K562 (cell line): Measurements from ENCODE around the gene PAQR4. TPM values are rescaled to one million over a fixed set of nuclear protein-coding genes. Genes with fewer than 3 reads are reported as not detected.

Experiments
- CHCHD3 ChIP-seq: fragments of 250-450 bp; sonication (Bioruptor Pico); IDR thresholded peaks from 2 replicates; pipeline ENCODE4 v2.1.2; 2022; ENCODE audit warnings: mild to moderate bottlenecking
- FOXA1 ChIP-seq: fragments of 450-650 bp; IDR thresholded peaks from 2 replicates; pipeline ENCODE4 v1.6.1; 2016; ENCODE audit warnings: mild to moderate bottlenecking, borderline replicate concordance
- GTF2A2 ChIP-seq: IDR thresholded peaks from 2 replicates; pipeline ENCODE4 v1.6.1; 2016; ENCODE audit warnings: mild to moderate bottlenecking, missing genetic modification characterization, missing compliant biosample characterization
- HIVEP1 ChIP-seq: fragments of 250-450 bp; sonication (Bioruptor Pico); IDR thresholded peaks from 2 replicates; pipeline ENCODE4 v1.4.0; 2020; ENCODE audit warnings: mild to moderate bottlenecking
- ILF3 ChIP-seq: fragments of 450-650 bp; IDR thresholded peaks from 2 replicates; pipeline ENCODE4 v1.6.1; 2018; ENCODE audit warnings: antibody characterized with exemption, mild to moderate bottlenecking, moderate library complexity, borderline replicate concordance
- SMARCA5 ChIP-seq: fragments of 450-650 bp; IDR thresholded peaks from 2 replicates; pipeline ENCODE4 v1.6.1; 2016
- SMARCC2 ChIP-seq: fragments of 450-650 bp; IDR thresholded peaks from 2 replicates; pipeline ENCODE4 v1.6.1; 2017; ENCODE audit warnings: antibody characterized with exemption, moderate library complexity, mild to moderate bottlenecking, low read depth
- TAF1 ChIP-seq: IDR thresholded peaks from 2 replicates; pipeline ENCODE4 v1.6.1; 2011; ENCODE audit warnings: mild to moderate bottlenecking, low read length, moderate library complexity; ENCODE audit not compliant: insufficient read depth, control insufficient read depth, severe bottlenecking; ENCODE audit errors: extremely low read depth
- TRIM24 ChIP-seq, 2 experiments: fragments of 450-650 bp; IDR thresholded peaks; 2 replicates each; pipeline ENCODE4 v1.6.1; 2016
- U2AF2 ChIP-seq: fragments of 200-400 bp; formaldehyde crosslinking; optimal IDR thresholded peaks from 2 replicates; pipeline ENCODE3; 2017; ENCODE audit warnings: low read depth, mild to moderate bottlenecking, low read length
- polyA plus RNA-seq, 8 experiments: library from polyadenylated mRNA; depleted of rRNA in 4 of 8; stranded (reverse) in 5 of 8; unstranded in 3 of 8; fragments of >200 nt; fragmentation: Nextera tagmentation in 2 of 8; fragmentation: Illumina TruSeq in 1 of 8; extraction: Ambion mirVana in 2 of 8; extraction: Trizol in 1 of 8; gene quantifications; 2 replicates each; pipeline versions ENCODE4 v1.2.1 to v1.2.3, GENCODE V29; 2011 to 2014; ENCODE audit warnings: inconsistent platforms in 1 of 8, missing spikeins in 1 of 8
- total RNA-seq, 7 experiments: library from RNA; depleted of rRNA in 6 of 7; stranded (reverse); fragments of >200 nt in 6 of 7; fragmentation: Illumina TruSeq in 2 of 7; extraction: Trizol in 2 of 7; gene quantifications; 2 replicates each; pipeline versions ENCODE4 v1.2.1 to v1.2.3, GENCODE V29; 2011 to 2021; ENCODE audit warnings: low replicate concordance in 1 of 7
- TF ChIP-seq, protein P1 (sequence below), 2 experiments: fragments of 450-650 bp in 1 of 2; sonication (generic) in 1 of 2; formaldehyde crosslinking in 1 of 2; IDR thresholded peaks; 2 replicates each; pipeline versions ENCODE4 v1.7.1 to v1.9.0; 2016 to 2022; ENCODE audit warnings: inconsistent platforms in 1 of 2, mild to moderate bottlenecking in 1 of 2, missing genetic modification reagents in 1 of 2
- TF ChIP-seq, protein P2 (sequence below): fragments of 250-450 bp; sonication (Bioruptor Pico); IDR thresholded peaks from 2 replicates; pipeline ENCODE4 v1.6.1; 2021; ENCODE audit warnings: mild to moderate bottlenecking
- TF ChIP-seq, protein P3 (sequence below): fragments of 450-650 bp; IDR thresholded peaks from 2 replicates; pipeline ENCODE4 v1.6.1; 2016; ENCODE audit warnings: missing biosample characterization, missing genetic modification characterization
- TF ChIP-seq, protein P4 (sequence below): fragments of 450-650 bp; formaldehyde crosslinking; IDR thresholded peaks from 2 replicates; pipeline ENCODE4 v1.4.0; 2022; ENCODE audit warnings: missing genetic modification characterization

Gene PAQR4
- total and polyA plus RNA-seq, 9 of the 15 experiments (the other 6 are each of a cell fraction or from before 2014, with no cell fraction given): 0.62 to 40.4 (median 19.5) TPM

DNA sequence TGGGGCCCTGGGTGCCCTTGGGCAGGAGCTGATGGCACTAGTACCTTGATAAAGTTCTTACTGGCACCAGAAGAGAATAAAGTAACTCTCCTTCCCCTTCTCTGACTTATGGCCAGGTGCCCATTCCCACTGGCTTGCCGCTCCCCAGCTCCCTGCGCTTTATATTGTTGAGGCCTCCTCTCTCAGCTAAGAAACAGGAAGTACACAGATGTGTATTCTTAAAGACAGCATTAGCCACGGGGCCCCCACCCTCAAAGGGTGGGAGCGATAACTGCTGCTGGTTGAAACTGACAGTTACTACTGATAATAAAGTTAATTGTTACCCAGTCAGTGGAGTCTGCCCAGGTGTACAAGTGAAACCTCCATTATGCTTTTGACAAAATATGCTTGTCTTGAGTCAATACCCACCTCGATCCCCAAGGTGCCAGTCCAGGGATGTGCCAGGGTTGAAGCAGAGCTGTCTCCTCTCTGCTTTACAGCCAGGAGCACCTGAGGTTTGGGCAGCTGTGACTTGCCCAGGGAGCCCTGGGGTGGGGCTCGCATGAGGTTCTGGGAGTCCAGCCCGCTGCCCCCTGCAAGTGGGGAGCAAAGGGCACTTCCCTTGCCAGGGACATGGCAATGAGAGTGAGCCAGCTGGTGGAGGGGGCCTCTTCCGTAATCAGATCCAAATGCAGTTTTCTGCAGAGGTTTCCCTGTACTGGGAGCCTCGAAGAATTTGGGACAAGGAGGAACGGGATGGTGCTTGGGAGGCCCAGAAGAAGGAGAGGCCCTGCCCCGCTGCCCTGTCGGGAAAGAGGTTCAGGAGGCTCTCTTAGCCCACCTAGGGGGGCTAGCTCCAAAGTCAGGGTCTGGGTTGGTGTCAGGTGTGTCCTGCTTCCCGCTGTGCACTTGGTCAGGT, 38.2 kb downstream of the PAQR4 start (continued):
- TF ChIP-seq, protein P1, sequence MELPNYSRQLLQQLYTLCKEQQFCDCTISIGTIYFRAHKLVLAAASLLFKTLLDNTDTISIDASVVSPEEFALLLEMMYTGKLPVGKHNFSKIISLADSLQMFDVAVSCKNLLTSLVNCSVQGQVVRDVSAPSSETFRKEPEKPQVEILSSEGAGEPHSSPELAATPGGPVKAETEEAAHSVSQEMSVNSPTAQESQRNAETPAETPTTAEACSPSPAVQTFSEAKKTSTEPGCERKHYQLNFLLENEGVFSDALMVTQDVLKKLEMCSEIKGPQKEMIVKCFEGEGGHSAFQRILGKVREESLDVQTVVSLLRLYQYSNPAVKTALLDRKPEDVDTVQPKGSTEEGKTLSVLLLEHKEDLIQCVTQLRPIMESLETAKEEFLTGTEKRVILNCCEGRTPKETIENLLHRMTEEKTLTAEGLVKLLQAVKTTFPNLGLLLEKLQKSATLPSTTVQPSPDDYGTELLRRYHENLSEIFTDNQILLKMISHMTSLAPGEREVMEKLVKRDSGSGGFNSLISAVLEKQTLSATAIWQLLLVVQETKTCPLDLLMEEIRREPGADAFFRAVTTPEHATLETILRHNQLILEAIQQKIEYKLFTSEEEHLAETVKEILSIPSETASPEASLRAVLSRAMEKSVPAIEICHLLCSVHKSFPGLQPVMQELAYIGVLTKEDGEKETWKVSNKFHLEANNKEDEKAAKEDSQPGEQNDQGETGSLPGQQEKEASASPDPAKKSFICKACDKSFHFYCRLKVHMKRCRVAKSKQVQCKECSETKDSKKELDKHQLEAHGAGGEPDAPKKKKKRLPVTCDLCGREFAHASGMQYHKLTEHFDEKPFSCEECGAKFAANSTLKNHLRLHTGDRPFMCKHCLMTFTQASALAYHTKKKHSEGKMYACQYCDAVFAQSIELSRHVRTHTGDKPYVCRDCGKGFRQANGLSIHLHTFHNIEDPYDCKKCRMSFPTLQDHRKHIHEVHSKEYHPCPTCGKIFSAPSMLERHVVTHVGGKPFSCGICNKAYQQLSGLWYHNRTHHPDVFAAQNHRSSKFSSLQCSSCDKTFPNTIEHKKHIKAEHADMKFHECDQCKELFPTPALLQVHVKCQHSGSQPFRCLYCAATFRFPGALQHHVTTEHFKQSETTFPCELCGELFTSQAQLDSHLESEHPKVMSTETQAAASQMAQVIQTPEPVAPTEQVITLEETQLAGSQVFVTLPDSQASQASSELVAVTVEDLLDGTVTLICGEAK (IDR thresholded peaks at IDR 0.05): peak; percentile 94
- TF ChIP-seq, protein P1 (CRISPR knock-in tag; IDR thresholded peaks at IDR 0.05): peak; percentile 55
- TF ChIP-seq, protein P2, sequence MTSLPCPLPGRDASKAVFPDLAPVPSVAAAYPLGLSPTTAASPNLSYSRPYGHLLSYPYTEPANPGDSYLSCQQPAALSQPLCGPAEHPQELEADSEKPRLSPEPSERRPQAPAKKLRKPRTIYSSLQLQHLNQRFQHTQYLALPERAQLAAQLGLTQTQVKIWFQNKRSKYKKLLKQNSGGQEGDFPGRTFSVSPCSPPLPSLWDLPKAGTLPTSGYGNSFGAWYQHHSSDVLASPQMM (CRISPR knock-in tag): no peak
- TF ChIP-seq TRIM24 (IDR thresholded peaks at IDR 0.05): no peak
- no peak for TF ChIP-seq FOXA1
- TF ChIP-seq SMARCA5: no peak
- no peak; the same call in 1 of the 2 replicates for TF ChIP-seq GTF2A2 (tag)
- no peak for TF ChIP-seq CHCHD3 (CRISPR knock-in tag)
- no peak for TF ChIP-seq HIVEP1
- no peak for TF ChIP-seq U2AF2
- TF ChIP-seq, protein P3, sequence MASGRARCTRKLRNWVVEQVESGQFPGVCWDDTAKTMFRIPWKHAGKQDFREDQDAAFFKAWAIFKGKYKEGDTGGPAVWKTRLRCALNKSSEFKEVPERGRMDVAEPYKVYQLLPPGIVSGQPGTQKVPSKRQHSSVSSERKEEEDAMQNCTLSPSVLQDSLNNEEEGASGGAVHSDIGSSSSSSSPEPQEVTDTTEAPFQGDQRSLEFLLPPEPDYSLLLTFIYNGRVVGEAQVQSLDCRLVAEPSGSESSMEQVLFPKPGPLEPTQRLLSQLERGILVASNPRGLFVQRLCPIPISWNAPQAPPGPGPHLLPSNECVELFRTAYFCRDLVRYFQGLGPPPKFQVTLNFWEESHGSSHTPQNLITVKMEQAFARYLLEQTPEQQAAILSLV (tag): no peak
- TF ChIP-seq ILF3: no peak
- TF ChIP-seq SMARCC2: no peak
- TF ChIP-seq TAF1: peak; percentile 72
- TF ChIP-seq, protein P4, sequence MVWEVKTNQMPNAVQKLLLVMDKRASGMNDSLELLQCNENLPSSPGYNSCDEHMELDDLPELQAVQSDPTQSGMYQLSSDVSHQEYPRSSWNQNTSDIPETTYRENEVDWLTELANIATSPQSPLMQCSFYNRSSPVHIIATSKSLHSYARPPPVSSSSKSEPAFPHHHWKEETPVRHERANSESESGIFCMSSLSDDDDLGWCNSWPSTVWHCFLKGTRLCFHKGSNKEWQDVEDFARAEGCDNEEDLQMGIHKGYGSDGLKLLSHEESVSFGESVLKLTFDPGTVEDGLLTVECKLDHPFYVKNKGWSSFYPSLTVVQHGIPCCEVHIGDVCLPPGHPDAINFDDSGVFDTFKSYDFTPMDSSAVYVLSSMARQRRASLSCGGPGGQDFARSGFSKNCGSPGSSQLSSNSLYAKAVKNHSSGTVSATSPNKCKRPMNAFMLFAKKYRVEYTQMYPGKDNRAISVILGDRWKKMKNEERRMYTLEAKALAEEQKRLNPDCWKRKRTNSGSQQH (CRISPR knock-in tag): no peak
